GM20000 (cell line): ENCODE measurements around the gene PFKM.

Experiments
- DNase-seq: peaks from one replicate; pipeline ENCODE4 v3.0.0; 2012; ENCODE audit warnings: low spot score
- TF ChIP-seq, protein P1 (sequence below): IDR thresholded peaks from 2 replicates; pipeline ENCODE4 v1.5.1; 2012; ENCODE audit warnings: mild to moderate bottlenecking, control low read depth; ENCODE audit errors: extremely low read depth, missing control alignments

PFKM gene

DNA sequence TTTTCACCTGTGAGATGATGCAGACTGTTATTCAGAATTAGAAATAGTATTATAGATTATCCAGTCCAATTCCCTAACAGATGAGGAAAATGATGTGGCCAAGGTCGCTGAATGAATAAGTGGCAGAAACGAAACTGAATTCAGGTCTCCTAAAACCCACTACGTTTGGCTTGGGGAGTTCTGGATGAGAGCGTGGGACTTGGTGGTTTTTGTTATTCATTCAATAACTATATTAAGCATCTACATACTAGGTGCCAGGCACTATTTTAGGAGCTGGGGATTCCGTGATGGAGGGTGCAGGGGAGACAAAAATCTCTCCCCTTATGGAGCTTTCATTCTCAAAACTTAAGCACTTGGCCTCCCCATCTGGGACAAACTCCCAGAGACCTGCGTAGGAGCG is 63.5 kb downstream of the PFKM start:
- TF ChIP-seq, protein P1, sequence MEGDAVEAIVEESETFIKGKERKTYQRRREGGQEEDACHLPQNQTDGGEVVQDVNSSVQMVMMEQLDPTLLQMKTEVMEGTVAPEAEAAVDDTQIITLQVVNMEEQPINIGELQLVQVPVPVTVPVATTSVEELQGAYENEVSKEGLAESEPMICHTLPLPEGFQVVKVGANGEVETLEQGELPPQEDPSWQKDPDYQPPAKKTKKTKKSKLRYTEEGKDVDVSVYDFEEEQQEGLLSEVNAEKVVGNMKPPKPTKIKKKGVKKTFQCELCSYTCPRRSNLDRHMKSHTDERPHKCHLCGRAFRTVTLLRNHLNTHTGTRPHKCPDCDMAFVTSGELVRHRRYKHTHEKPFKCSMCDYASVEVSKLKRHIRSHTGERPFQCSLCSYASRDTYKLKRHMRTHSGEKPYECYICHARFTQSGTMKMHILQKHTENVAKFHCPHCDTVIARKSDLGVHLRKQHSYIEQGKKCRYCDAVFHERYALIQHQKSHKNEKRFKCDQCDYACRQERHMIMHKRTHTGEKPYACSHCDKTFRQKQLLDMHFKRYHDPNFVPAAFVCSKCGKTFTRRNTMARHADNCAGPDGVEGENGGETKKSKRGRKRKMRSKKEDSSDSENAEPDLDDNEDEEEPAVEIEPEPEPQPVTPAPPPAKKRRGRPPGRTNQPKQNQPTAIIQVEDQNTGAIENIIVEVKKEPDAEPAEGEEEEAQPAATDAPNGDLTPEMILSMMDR, result no peak
- no peak for DNase-seq

DNA sequence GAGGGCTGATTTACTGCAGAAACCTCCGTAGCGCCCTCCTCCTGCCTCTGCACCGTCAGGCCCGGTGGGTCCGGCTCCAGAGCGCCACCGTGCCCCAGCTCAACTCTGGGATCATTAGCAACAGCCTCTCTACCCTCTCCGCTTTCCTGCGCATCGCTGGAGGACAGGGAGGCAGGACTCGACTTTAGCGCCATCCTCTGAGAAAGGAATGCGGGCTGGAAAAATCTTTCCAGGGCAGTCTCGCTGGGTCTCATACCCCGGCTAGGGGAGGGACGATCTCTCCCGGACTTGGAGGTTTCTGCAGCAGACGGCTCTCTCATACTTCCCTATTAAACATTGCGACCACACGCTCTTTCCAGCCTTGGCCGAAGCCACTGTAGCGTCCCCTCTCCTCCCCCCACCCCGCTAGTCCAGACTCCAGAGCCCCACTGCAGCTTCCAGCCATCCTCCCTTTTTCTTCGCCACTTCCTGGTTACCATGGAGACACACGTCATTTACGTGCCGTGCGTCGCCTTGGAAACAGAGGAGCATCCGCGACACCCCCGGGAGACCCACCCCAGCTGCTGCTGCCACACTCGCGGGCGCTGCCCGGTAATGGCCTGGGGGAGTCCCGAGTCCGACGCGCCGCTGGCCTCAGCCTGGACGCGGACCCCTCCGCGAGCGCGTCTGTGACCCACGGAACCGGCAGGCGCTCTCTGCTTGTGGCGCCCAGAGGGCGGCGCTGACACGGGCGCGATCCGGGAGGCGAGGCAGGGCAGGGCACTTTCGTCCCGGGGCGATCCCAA is 64.1 kb downstream of the PFKM start, which contains the start of gene CCDC184:
CCDC184 (plus strand) TSS at position 554 of the 785 bp plus-strand sequence. CDS start 479 bp downstream, outside the sequence.
- TF ChIP-seq, protein P1, result peak; percentile 28
- peak; percentile 83 for DNase-seq

DNA sequence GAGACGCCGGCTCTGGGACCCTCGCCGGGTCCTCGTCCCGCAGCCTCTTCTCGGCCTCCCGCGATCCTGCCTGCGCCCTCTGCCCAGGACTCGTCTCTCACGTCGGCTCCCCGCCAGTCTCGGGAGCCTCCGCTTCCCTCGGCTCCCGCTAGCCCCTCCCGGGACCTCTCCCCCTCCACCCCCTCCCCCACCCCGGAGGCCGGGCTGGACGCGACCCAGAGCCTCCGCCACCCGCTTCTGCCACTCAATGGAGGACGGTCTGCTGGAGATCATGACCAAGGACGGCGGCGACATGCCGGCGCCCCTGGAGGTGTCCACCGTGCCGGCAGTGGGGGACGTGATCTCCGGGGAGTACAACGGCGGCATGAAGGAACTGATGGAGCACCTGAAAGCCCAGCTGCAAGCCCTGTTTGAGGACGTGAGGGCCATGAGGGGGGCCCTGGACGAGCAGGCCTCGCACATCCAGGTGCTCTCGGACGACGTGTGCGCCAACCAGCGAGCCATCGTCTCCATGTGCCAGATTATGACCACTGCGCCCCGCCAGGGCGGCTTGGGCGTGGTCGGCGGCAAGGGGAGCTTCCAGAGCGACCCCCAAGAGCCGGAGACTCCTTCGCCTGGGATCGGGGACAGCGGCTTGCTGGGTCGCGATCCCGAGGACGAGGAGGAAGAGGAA is 64.8 kb downstream of the PFKM start:
- TF ChIP-seq, protein P1, result no peak
- no peak for DNase-seq

DNA sequence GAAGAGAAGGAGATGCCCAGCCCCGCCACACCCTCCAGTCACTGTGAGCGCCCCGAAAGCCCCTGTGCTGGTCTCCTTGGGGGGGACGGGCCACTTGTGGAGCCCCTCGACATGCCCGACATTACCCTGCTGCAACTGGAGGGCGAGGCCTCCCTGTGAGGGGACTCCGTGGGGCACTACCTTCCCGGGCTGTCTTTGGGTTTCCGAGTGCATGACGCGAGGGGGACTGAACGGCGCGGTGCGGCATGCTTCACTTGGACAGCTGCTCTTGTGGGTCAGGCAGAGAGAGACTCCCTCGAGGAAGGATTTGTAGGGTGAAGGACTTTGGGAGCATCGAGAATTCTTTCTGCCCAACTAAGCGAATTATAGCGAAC is 65.4 kb downstream of the PFKM start:
- TF ChIP-seq, protein P1, result no peak
- no peak for DNase-seq

DNA sequence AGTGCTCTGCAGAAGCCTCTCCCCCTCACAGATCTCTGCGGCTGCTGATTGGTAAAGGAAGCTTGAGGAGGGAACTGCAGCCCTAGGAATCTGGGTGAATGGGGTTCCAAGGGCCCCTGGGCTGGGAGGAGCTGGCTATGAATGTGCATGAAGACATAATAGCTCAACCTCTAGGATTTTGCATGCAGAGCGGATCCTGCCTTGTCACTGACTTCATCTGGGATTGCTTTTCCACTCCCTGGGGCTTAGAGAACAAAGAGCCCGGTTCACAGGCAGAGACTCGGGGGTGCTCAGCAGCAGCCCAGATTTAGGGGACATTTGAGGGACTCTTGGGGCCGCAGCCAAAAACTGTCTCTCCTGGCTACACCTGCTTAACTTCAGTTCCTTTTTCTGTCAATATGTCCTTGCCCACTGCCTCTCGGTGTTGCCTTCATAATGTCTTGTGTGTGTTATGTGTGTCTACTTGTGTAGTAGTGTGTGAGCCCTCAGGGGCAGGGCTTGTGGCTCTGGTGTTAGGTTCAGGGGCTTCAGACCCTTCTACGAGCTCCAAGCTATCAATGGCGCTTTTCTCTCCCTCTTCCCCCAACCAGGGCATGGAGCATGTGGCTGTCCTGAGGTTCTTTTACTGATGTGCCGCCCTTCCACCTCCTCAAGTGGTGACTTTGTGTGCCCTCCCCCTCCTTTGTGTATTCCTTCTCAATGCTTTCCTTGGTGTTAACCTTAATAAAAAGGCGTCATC is 66.2 kb downstream of the PFKM start:
- DNase-seq, result peak; percentile 33
- TF ChIP-seq, protein P1, result no peak

DNA sequence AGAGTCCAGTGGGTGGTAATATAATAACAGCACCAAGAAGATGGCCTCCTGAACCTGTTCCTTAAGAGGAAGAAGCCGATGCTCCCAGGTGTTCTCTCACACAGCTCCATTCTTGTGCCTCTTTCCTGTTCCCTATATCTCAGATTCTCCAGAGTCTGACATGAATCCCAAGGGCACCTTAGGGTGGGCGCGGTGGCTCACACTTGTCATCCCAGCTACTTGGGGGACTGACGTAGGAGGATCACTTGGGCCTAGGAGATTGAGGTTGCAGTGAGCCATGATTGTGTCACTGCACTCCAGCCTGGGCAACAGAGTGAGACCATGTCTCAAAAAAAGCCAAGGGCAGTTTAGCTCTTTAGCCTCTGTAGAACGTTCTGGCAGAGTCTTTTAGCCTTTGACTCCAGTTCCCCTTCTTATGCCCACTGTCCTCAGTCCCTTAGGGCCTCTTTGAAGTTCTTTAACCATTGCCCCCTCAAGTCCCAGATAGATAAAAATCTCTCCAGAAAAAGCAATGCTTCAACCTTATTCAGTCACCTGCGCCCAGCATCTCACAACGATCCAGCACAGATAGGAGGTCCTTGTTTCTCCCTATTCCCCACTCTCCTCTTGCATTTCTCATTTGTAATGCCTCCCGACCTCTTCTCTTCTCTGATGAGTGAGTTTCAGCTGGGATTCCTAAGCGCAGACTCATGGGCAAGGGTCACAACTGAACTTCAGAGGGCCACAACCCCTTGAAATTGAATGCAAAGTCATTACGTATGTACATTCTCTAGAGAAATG is 68.9 kb downstream of the PFKM start:
- DNase-seq, result no peak
- TF ChIP-seq, protein P1, result no peak
